Neural progenitor cell (in vitro differentiated cells): ENCODE measurements around the gene TMEM131L. TPM values are rescaled to one million over a fixed set of nuclear protein-coding genes. Genes with fewer than 3 reads are reported as not detected.

Source experiments
- DNase-seq: peaks from one replicate; pipeline ENCODE4 v3.0.0-alpha.2; 2016; ENCODE audit warnings: low spot score
- H2AFZ ChIP-seq: fragments of 200-600 bp; sonication (generic); replicated peaks from 2 replicates; pipeline ENCODE4 v1.6.1; 2016; ENCODE audit warnings: antibody characterized with exemption
- H3F3A ChIP-seq: fragments of 200-600 bp; sonication (generic); 2 replicates; pipeline ENCODE4 v1.6.1; 2016; ENCODE audit warnings: antibody characterized with exemption, low read depth
- H3K27ac ChIP-seq: fragments of 200-600 bp; sonication (generic); 2 replicates; pipeline ENCODE4 v1.5.1; 2016; ENCODE audit warnings: mild to moderate bottlenecking
- H3K27me3 ChIP-seq: fragments of 200-600 bp; sonication (generic); 2 replicates; pipeline ENCODE4 v1.6.1; 2016; ENCODE audit warnings: mild to moderate bottlenecking, moderate library complexity
- H3K36me3 ChIP-seq: fragments of 200-600 bp; sonication (generic); 2 replicates; pipeline ENCODE4 v1.5.1; 2016
- H3K4me1 ChIP-seq: fragments of 200-600 bp; sonication (generic); 2 replicates; pipeline ENCODE4 v1.6.1; 2016; ENCODE audit warnings: mixed run types
- H3K4me2 ChIP-seq: fragments of 200-600 bp; sonication (generic); 2 replicates; pipeline ENCODE4 v1.6.1; 2016
- H3K4me3 ChIP-seq: fragments of 200-600 bp; sonication (generic); 2 replicates; pipeline ENCODE4 v1.5.1; 2016
- H3K79me2 ChIP-seq: fragments of 200-600 bp; sonication (generic); 2 replicates; pipeline ENCODE4 v1.6.1; 2016; ENCODE audit warnings: low read depth
- H3K9ac ChIP-seq: fragments of 200-600 bp; sonication (generic); 2 replicates; pipeline ENCODE4 v1.6.1; 2016
- H3K9me3 ChIP-seq: fragments of 200-600 bp; sonication (generic); 2 replicates; pipeline ENCODE4 v1.5.1; 2016; ENCODE audit warnings: low read depth
- H4K20me1 ChIP-seq: fragments of 200-600 bp; sonication (generic); 2 replicates; pipeline ENCODE4 v1.6.1; 2016; ENCODE audit warnings: low read depth
- H3K27ac Mint-ChIP-seq: 3 replicates; pipeline ENCODE4 v1.8.0; 2021; ENCODE audit warnings: mixed read lengths
- H3K27me3 Mint-ChIP-seq: 2 replicates; pipeline ENCODE4 v1.8.0; 2022; ENCODE audit warnings: low read depth, mild to moderate bottlenecking, inconsistent platforms, moderate library complexity, mixed read lengths; ENCODE audit not compliant: insufficient read depth
- H3K36me3 Mint-ChIP-seq: 3 replicates; pipeline ENCODE4 v1.8.0; 2021; ENCODE audit warnings: mixed read lengths
- H3K4me1 Mint-ChIP-seq: 3 replicates; pipeline ENCODE4 v1.8.0; 2021; ENCODE audit warnings: mixed read lengths
- H3K4me3 Mint-ChIP-seq: 3 replicates; pipeline ENCODE4 v1.8.0; 2021; ENCODE audit warnings: mild to moderate bottlenecking, moderate library complexity, mixed read lengths
- H3K9me3 Mint-ChIP-seq: 3 replicates; pipeline ENCODE4 v1.8.0; 2020; ENCODE audit warnings: mixed read lengths
- EZH2 ChIP-seq: fragments of 200-600 bp; sonication (generic); IDR thresholded peaks from 2 replicates; pipeline ENCODE4 v1.6.1; 2017; ENCODE audit warnings: antibody characterized with exemption, mild to moderate bottlenecking, moderate library complexity
- EZH2phosphoT487 ChIP-seq: fragments of 200-600 bp; sonication (generic); IDR thresholded peaks from 2 replicates; pipeline ENCODE4 v1.6.1; 2017; ENCODE audit warnings: antibody characterized with exemption
- total RNA-seq: library from RNA; depleted of rRNA; stranded (reverse); fragments of >200 nt; gene quantifications from 2 replicates; pipeline ENCODE4 v1.2.3, GENCODE V29; 2015; ENCODE audit warnings: low replicate concordance
- TF ChIP-seq, protein P1 (sequence below): fragments of 200-600 bp; sonication (generic); IDR thresholded peaks from 2 replicates; pipeline ENCODE4 v1.5.1; 2017; ENCODE audit warnings: antibody characterized with exemption, mild to moderate bottlenecking

TMEM131L gene
- total RNA-seq, 1 donor from 2014 or later, result 14.8 TPM

GRCh38 chr4:153434190-153434589 is 32.0 kb upstream of the TMEM131L start:
- H3K9ac ChIP-seq, result no peak overlapping the region
- no peak overlapping the region for H3K27ac ChIP-seq
- H4K20me1 ChIP-seq, result no peaks in the 10 kb centered on the region
- no peak overlapping the region for H3K4me2 ChIP-seq
- H3K4me3 ChIP-seq, result no peak overlapping the region
- Mint-ChIP-seq H3K9me3 (no peaks in the 10 kb centered on the region), H3K36me3 (no peaks in the 10 kb centered on the region), H3K4me3 (no peak overlapping the region), H3K27ac (no peak overlapping the region), H3K4me1 (peaks cover 7% of the 10 kb centered on the region), H3K27me3 (no peaks in the 10 kb centered on the region)
- no peaks in the 10 kb centered on the region for H3K9me3 ChIP-seq
- H3K79me2 ChIP-seq, result no peaks in the 10 kb centered on the region
- DNase-seq, result no peak
- H3K4me1 ChIP-seq, result no peaks in the 10 kb centered on the region
- no peak overlapping the region for H2AFZ ChIP-seq
- TF ChIP-seq EZH2phosphoT487, result no peak
- no peaks in the 10 kb centered on the region for H3K27me3 ChIP-seq
- no peaks in the 10 kb centered on the region for H3F3A ChIP-seq
- no peaks in the 10 kb centered on the region for H3K36me3 ChIP-seq

- H3K4me1 ChIP-seq, result peaks cover 7% of the 10 kb centered on the region
- peaks cover 11% of the 10 kb centered on the region for H3K4me1 Mint-ChIP-seq
- H3K9me3 Mint-ChIP-seq, result no peaks in the 10 kb centered on the region
- H3K36me3 ChIP-seq, result no peaks in the 10 kb centered on the region
- no peaks in the 10 kb centered on the region for H3K36me3 Mint-ChIP-seq
- H3K79me2 ChIP-seq, result no peaks in the 10 kb centered on the region
- no peaks in the 10 kb centered on the region for H4K20me1 ChIP-seq
- H3K27ac ChIP-seq, result no peak overlapping the region
- no peak for DNase-seq
- H3K4me3 ChIP-seq, result no peak overlapping the region
- H3K4me2 ChIP-seq, result no peak overlapping the region
- no peaks in the 10 kb centered on the region for H3K27me3 ChIP-seq
- H3K27ac Mint-ChIP-seq, result no peak overlapping the region
- peaks cover 6% of the 10 kb centered on the region for H3F3A ChIP-seq
- H3K27me3 Mint-ChIP-seq, result no peaks in the 10 kb centered on the region
- no peak overlapping the region for H3K9ac ChIP-seq
- H2AFZ ChIP-seq, result no peak overlapping the region
- no peak overlapping the region for H3K4me3 Mint-ChIP-seq
- no peaks in the 10 kb centered on the region for H3K9me3 ChIP-seq
- TF ChIP-seq, protein P1, sequence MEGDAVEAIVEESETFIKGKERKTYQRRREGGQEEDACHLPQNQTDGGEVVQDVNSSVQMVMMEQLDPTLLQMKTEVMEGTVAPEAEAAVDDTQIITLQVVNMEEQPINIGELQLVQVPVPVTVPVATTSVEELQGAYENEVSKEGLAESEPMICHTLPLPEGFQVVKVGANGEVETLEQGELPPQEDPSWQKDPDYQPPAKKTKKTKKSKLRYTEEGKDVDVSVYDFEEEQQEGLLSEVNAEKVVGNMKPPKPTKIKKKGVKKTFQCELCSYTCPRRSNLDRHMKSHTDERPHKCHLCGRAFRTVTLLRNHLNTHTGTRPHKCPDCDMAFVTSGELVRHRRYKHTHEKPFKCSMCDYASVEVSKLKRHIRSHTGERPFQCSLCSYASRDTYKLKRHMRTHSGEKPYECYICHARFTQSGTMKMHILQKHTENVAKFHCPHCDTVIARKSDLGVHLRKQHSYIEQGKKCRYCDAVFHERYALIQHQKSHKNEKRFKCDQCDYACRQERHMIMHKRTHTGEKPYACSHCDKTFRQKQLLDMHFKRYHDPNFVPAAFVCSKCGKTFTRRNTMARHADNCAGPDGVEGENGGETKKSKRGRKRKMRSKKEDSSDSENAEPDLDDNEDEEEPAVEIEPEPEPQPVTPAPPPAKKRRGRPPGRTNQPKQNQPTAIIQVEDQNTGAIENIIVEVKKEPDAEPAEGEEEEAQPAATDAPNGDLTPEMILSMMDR, result no peak
- TF ChIP-seq EZH2 (no peak), EZH2phosphoT487 (no peak)
Measured at GRCh38 chr4:153438916-153439756, 27.0 kb upstream of the TMEM131L start.

- Histone ChIP-seq H3K4me2 (no peak overlapping the region), H3K27me3 (no peaks in the 10 kb centered on the region), H3K27ac (no peak overlapping the region), H3K36me3 (no peaks in the 10 kb centered on the region), H3K79me2 (no peaks in the 10 kb centered on the region), H3K4me1 (peaks cover 7% of the 10 kb centered on the region), H3K9ac (no peak overlapping the region), H3F3A (peaks cover 6% of the 10 kb centered on the region), H4K20me1 (no peaks in the 10 kb centered on the region), H3K4me3 (no peak overlapping the region), H3K9me3 (no peaks in the 10 kb centered on the region), H2AFZ (no peak overlapping the region)
- no peak for DNase-seq
- Mint-ChIP-seq H3K36me3 (no peaks in the 10 kb centered on the region), H3K27me3 (no peaks in the 10 kb centered on the region), H3K9me3 (no peaks in the 10 kb centered on the region), H3K27ac (no peak overlapping the region), H3K4me1 (peaks cover 11% of the 10 kb centered on the region), H3K4me3 (no peak overlapping the region)
- TF ChIP-seq, protein P1, result no peak
- TF ChIP-seq EZH2phosphoT487, result no peak
- TF ChIP-seq EZH2, result no peak
Measured at GRCh38 chr4:153439831-153440230, 26.3 kb upstream of the TMEM131L start.

DNA sequence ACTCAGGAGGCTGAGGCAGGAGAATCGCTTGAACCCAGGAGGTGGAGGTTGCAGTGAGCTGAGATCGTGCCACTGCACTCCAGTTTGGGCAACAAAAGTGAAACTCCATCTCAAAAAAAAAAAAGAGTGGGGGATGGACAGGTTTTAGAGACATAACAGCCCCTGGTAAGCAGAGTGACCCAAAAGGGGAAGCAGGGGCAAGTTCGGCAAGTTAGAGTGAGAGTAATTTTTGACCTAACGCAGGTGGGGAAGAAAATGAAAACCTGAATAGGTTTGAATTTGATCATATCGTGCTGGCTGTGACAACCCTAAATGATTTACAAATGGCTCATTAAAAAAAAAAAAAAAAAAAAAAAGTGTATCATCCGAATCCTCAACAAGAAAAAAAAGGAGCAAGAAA is 25.7 kb upstream of the TMEM131L start:
- no peaks in the 10 kb centered on the region for H3K36me3 Mint-ChIP-seq
- H3K4me1 Mint-ChIP-seq, result peaks cover 11% of the 10 kb centered on the region

More for the DNA sequence above, 25.7 kb upstream of the TMEM131L start:
- H3F3A ChIP-seq, result peaks cover 6% of the 10 kb centered on the region
- H3K36me3 ChIP-seq, result no peaks in the 10 kb centered on the region
- H3K79me2 ChIP-seq, result no peaks in the 10 kb centered on the region
- H4K20me1 ChIP-seq, result no peaks in the 10 kb centered on the region
- no peak overlapping the region for H3K27ac ChIP-seq
- no peak for DNase-seq
- H3K4me3 Mint-ChIP-seq, result no peak overlapping the region
- no peak overlapping the region for H3K4me2 ChIP-seq
- H3K27me3 ChIP-seq, result no peaks in the 10 kb centered on the region
- no peak for TF ChIP-seq EZH2phosphoT487
- TF ChIP-seq, protein P1, result no peak
- no peak for TF ChIP-seq EZH2
- no peaks in the 10 kb centered on the region for H3K27me3 Mint-ChIP-seq
- H3K9me3 ChIP-seq, result no peaks in the 10 kb centered on the region
- no peak overlapping the region for H3K27ac Mint-ChIP-seq
- no peaks in the 10 kb centered on the region for H3K9me3 Mint-ChIP-seq
- H3K9ac ChIP-seq, result no peak overlapping the region
- H3K4me1 ChIP-seq, result peaks cover 7% of the 10 kb centered on the region
- no peak overlapping the region for H2AFZ ChIP-seq
- no peak overlapping the region for H3K4me3 ChIP-seq
